ENCODE data around the gene TNNI2.

Gene TNNI2

DNA sequence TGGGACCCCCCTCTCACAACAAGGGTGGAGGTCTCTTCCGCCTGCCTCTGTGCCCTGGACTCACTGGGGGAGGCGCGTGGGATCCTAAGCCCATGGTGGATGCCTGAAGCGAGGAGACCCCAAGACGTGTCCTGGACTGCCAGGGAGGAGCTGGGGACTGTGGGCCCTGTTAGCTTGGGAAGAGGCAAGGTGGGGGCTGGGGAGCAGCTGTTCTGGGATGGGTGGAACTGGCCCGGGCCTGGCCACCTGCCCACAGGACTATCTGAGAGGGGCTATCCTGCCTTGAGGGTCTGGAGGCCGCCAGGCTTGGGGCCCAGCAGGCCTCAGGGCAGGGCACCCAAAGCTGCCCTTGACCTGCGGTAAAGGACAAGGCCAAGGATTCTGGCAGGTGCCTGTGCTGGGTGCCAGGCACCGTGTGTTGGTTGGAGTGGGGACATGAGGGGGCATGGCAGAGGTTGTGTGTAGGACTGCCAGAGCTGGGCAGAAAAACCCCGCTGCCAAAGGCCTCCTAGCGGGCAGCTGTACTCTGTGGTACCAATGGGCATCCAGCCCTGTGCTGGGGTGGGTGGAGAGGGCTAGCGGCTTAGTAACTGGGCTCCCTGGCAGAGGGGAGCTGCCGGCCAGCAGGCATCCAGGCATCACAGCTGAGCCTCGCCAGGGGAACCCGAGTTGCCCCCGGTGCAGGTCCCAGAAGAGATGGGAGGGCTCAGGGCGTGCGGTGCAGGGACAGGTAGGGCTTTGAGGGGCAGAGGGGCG lies 14.8 kb downstream of the TNNI2 start:
- Histone ChIP-seq H3K27me3 (replicated peaks; ENCODE audit: control insufficient read depth, insufficient read depth, low read length, poor library complexity, severe bottlenecking) (no peaks in the 10 kb centered on the region), H3K4me1 (ENCODE audit: control insufficient read depth, insufficient read depth, low read length, poor library complexity, severe bottlenecking) (peaks cover 75% of the 10 kb centered on the region), H3K4me3 (ENCODE audit: insufficient read depth, low read depth, low read length, poor library complexity, severe bottlenecking) (peak overlapping the region; percentile 87), H3K9me3 (ENCODE audit: control insufficient read depth, low read length) (no peaks in the 10 kb centered on the region), H3K36me3 (ENCODE audit: control insufficient read depth, insufficient read depth, low read length) (peaks cover 9% of the 10 kb centered on the region), H3K27ac (ENCODE audit: insufficient read depth, low read length, poor library complexity, severe bottlenecking) (peak overlapping the region; percentile 85)
- DNase-seq, result no peak

GRCh38 chr11:1854132-1854948 lies 15.6 kb downstream of the TNNI2 start:
- H3K4me3 ChIP-seq (ENCODE audit: insufficient read depth, low read depth, low read length, poor library complexity, severe bottlenecking), result peak overlapping the region; percentile 87
- no peaks in the 10 kb centered on the region for H3K27me3 ChIP-seq (replicated peaks; ENCODE audit: control insufficient read depth, insufficient read depth, low read length, poor library complexity, severe bottlenecking)
- peak overlapping the region; percentile 85 for H3K27ac ChIP-seq (ENCODE audit: insufficient read depth, low read length, poor library complexity, severe bottlenecking)
- DNase-seq, result no peak
- H3K36me3 ChIP-seq (ENCODE audit: control insufficient read depth, insufficient read depth, low read length), result peaks cover 9% of the 10 kb centered on the region
- peaks cover 72% of the 10 kb centered on the region for H3K4me1 ChIP-seq (ENCODE audit: control insufficient read depth, insufficient read depth, low read length, poor library complexity, severe bottlenecking)
- H3K9me3 ChIP-seq (ENCODE audit: control insufficient read depth, low read length), result no peaks in the 10 kb centered on the region

- Histone ChIP-seq H3K9me3 (ENCODE audit: control insufficient read depth, low read length) (no peaks in the 10 kb centered on the region), H3K4me1 (ENCODE audit: control insufficient read depth, insufficient read depth, low read length, poor library complexity, severe bottlenecking) (peaks cover 63% of the 10 kb centered on the region), H3K36me3 (ENCODE audit: control insufficient read depth, insufficient read depth, low read length) (peaks cover 9% of the 10 kb centered on the region), H3K4me3 (ENCODE audit: insufficient read depth, low read depth, low read length, poor library complexity, severe bottlenecking) (peak overlapping the region; percentile 87), H3K27ac (ENCODE audit: insufficient read depth, low read length, poor library complexity, severe bottlenecking) (peak overlapping the region; percentile 85), H3K27me3 (replicated peaks; ENCODE audit: control insufficient read depth, insufficient read depth, low read length, poor library complexity, severe bottlenecking) (no peaks in the 10 kb centered on the region)
- no peak for DNase-seq
Observed at GRCh38 chr11:1854949-1855885, 16.4 kb downstream of the TNNI2 start.

- Histone ChIP-seq H3K4me3 (ENCODE audit: insufficient read depth, low read depth, low read length, poor library complexity, severe bottlenecking) (no peak overlapping the region), H3K27ac (ENCODE audit: insufficient read depth, low read length, poor library complexity, severe bottlenecking) (peak overlapping the region; percentile 85), H3K9me3 (ENCODE audit: control insufficient read depth, low read length) (no peaks in the 10 kb centered on the region), H3K36me3 (ENCODE audit: control insufficient read depth, insufficient read depth, low read length) (peaks cover 9% of the 10 kb centered on the region), H3K4me1 (ENCODE audit: control insufficient read depth, insufficient read depth, low read length, poor library complexity, severe bottlenecking) (peaks cover 59% of the 10 kb centered on the region), H3K27me3 (replicated peaks; ENCODE audit: control insufficient read depth, insufficient read depth, low read length, poor library complexity, severe bottlenecking) (no peaks in the 10 kb centered on the region)
- DNase-seq, result no peak
Observed at GRCh38 chr11:1855886-1856265, 17.1 kb downstream of the TNNI2 start.

DNA sequence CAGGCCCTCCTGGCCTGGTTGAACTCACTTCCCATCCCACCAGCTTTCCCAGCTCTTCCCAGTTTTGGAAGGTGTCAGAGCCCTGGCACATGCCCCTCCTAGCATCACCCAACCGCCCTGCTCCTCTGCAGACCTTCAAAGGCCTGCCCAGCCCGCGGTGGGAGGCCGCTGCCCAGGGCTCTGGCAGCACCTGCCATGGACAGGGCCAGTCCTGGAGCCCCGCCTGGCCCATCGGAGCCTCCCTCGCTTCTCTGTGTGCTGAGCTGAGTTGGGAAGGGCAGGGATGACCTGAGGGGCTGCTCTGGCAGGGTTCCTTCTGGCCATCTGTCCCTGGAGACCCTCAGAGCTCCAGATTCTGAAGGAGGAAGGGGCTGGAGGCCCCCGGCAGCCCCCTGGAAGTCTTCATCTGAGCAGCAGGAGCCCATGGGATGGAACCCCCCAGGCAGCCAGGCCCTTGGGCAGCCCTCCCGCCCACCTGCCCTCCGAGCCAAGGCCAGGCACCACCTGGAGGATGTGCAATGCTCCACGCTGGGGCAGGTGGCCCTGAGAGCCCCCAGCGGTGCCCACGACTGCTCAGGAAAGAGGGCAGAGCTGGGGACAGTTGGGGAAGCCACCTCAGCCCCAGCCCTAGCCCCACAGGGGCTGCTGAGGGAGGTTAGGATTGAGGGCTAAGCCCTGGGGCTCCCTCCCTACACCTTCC lies 17.7 kb downstream of the TNNI2 start:
- H3K27ac ChIP-seq (ENCODE audit: insufficient read depth, low read length, poor library complexity, severe bottlenecking), result peak overlapping the region; percentile 85
- no peak for DNase-seq
- H3K4me1 ChIP-seq (ENCODE audit: control insufficient read depth, insufficient read depth, low read length, poor library complexity, severe bottlenecking), result peaks cover 54% of the 10 kb centered on the region
- H3K36me3 ChIP-seq (ENCODE audit: control insufficient read depth, insufficient read depth, low read length), result peaks cover 9% of the 10 kb centered on the region
- H3K9me3 ChIP-seq (ENCODE audit: control insufficient read depth, low read length), result no peaks in the 10 kb centered on the region
- H3K27me3 ChIP-seq (replicated peaks; ENCODE audit: control insufficient read depth, insufficient read depth, low read length, poor library complexity, severe bottlenecking), result no peaks in the 10 kb centered on the region
- no peak overlapping the region for H3K4me3 ChIP-seq (ENCODE audit: insufficient read depth, low read depth, low read length, poor library complexity, severe bottlenecking)

- Histone ChIP-seq H3K4me1 (ENCODE audit: control insufficient read depth, insufficient read depth, low read length, poor library complexity, severe bottlenecking) (peaks cover 48% of the 10 kb centered on the region), H3K27ac (ENCODE audit: insufficient read depth, low read length, poor library complexity, severe bottlenecking) (peak overlapping the region; percentile 15)
- no peak for DNase-seq
Observed at GRCh38 chr11:1857064-1857463, 18.3 kb downstream of the TNNI2 start.

GRCh38 chr11:1858154-1858553 lies 19.4 kb downstream of the TNNI2 start:
- Histone ChIP-seq H3K27ac (ENCODE audit: insufficient read depth, low read length, poor library complexity, severe bottlenecking) (no peak overlapping the region), H3K4me3 (ENCODE audit: insufficient read depth, low read depth, low read length, poor library complexity, severe bottlenecking) (no peak overlapping the region), H3K9me3 (ENCODE audit: control insufficient read depth, low read length) (no peaks in the 10 kb centered on the region), H3K4me1 (ENCODE audit: control insufficient read depth, insufficient read depth, low read length, poor library complexity, severe bottlenecking) (peaks cover 48% of the 10 kb centered on the region), H3K36me3 (ENCODE audit: control insufficient read depth, insufficient read depth, low read length) (peaks cover 12% of the 10 kb centered on the region), H3K27me3 (replicated peaks; ENCODE audit: control insufficient read depth, insufficient read depth, low read length, poor library complexity, severe bottlenecking) (no peaks in the 10 kb centered on the region)
- no peak for DNase-seq

More at GRCh38 chr11:1857064-1857463, 18.3 kb downstream of the TNNI2 start:
- peaks cover 9% of the 10 kb centered on the region for H3K36me3 ChIP-seq (ENCODE audit: control insufficient read depth, insufficient read depth, low read length)
- H3K27me3 ChIP-seq (replicated peaks; ENCODE audit: control insufficient read depth, insufficient read depth, low read length, poor library complexity, severe bottlenecking), result no peaks in the 10 kb centered on the region
- no peak overlapping the region for H3K4me3 ChIP-seq (ENCODE audit: insufficient read depth, low read depth, low read length, poor library complexity, severe bottlenecking)
- H3K9me3 ChIP-seq (ENCODE audit: control insufficient read depth, low read length), result no peaks in the 10 kb centered on the region

DNA sequence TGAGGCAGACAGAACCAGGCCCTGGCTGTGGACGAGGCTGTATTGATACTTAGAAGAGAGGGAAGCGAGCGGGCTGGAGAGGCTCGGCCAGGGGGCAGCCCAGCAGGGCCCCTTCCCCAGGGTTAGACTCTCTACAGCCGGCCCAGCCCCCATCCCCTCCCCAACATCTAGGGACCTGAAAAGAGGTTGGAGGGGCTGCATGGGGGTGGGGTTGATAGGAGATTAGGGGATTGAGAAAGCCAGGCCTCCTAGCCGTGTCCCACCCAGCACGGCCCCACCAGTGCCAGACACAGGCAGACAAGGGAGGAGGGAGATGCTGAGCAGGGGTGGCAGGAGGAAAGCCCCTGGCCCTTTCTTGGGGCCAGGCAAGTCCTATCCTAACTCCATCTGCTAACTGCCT lies 19.8 kb downstream of the TNNI2 start:
- Histone ChIP-seq H3K4me3 (ENCODE audit: insufficient read depth, low read depth, low read length, poor library complexity, severe bottlenecking) (no peak overlapping the region), H3K36me3 (ENCODE audit: control insufficient read depth, insufficient read depth, low read length) (peaks cover 12% of the 10 kb centered on the region), H3K4me1 (ENCODE audit: control insufficient read depth, insufficient read depth, low read length, poor library complexity, severe bottlenecking) (peaks cover 53% of the 10 kb centered on the region), H3K27me3 (replicated peaks; ENCODE audit: control insufficient read depth, insufficient read depth, low read length, poor library complexity, severe bottlenecking) (no peaks in the 10 kb centered on the region), H3K9me3 (ENCODE audit: control insufficient read depth, low read length) (no peaks in the 10 kb centered on the region), H3K27ac (ENCODE audit: insufficient read depth, low read length, poor library complexity, severe bottlenecking) (no peak overlapping the region)
- DNase-seq, result no peak

GRCh38 chr11:1859004-1859403 lies 20.2 kb downstream of the TNNI2 start:
- Histone ChIP-seq H3K36me3 (ENCODE audit: control insufficient read depth, insufficient read depth, low read length) (peaks cover 12% of the 10 kb centered on the region), H3K4me3 (ENCODE audit: insufficient read depth, low read depth, low read length, poor library complexity, severe bottlenecking) (no peak overlapping the region), H3K4me1 (ENCODE audit: control insufficient read depth, insufficient read depth, low read length, poor library complexity, severe bottlenecking) (peaks cover 53% of the 10 kb centered on the region), H3K27me3 (replicated peaks; ENCODE audit: control insufficient read depth, insufficient read depth, low read length, poor library complexity, severe bottlenecking) (no peaks in the 10 kb centered on the region), H3K27ac (ENCODE audit: insufficient read depth, low read length, poor library complexity, severe bottlenecking) (no peak overlapping the region), H3K9me3 (ENCODE audit: control insufficient read depth, low read length) (no peaks in the 10 kb centered on the region)
- DNase-seq, result no peak
